SK-N-SH treated with all-trans-retinoic acid at 6 μM for 48 hours (cell line): Measurements from ENCODE around the gene GOLGA1.

ENCODE experiments used
- CSDC2 ChIP-seq: fragments of 250-450 bp; sonication (Bioruptor Pico); IDR thresholded peaks from 2 replicates; pipeline ENCODE4 v1.5.0; 2020; ENCODE audit warnings: mild to moderate bottlenecking, moderate library complexity
- ISL1 ChIP-seq: fragments of 250-450 bp; sonication (Bioruptor Pico); IDR thresholded peaks from 2 replicates; pipeline ENCODE4 v2.1.2; 2022; ENCODE audit warnings: mild to moderate bottlenecking, moderate library complexity
- RARB ChIP-seq: fragments of 250-450 bp; sonication (Bioruptor Pico); IDR thresholded peaks from 2 replicates; pipeline ENCODE4 v1.8.0; 2021; ENCODE audit warnings: mild to moderate bottlenecking, moderate library complexity
- TOX ChIP-seq: fragments of 250-450 bp; sonication (Bioruptor Pico); IDR thresholded peaks from 2 replicates; pipeline ENCODE4 v1.8.0; 2021; ENCODE audit warnings: mild to moderate bottlenecking, moderate library complexity, borderline replicate concordance
- ZNF8 ChIP-seq: fragments of 450-650 bp; formaldehyde crosslinking; IDR thresholded peaks from 2 replicates; pipeline ENCODE4 v1.5.0; 2020; ENCODE audit warnings: mild to moderate bottlenecking, moderate library complexity
- TF ChIP-seq, protein P1 (sequence below): fragments of 250-450 bp; sonication (Bioruptor Pico); IDR thresholded peaks from 2 replicates; pipeline ENCODE4 v1.8.0; 2020; ENCODE audit warnings: mild to moderate bottlenecking, moderate library complexity, borderline replicate concordance

DNA sequence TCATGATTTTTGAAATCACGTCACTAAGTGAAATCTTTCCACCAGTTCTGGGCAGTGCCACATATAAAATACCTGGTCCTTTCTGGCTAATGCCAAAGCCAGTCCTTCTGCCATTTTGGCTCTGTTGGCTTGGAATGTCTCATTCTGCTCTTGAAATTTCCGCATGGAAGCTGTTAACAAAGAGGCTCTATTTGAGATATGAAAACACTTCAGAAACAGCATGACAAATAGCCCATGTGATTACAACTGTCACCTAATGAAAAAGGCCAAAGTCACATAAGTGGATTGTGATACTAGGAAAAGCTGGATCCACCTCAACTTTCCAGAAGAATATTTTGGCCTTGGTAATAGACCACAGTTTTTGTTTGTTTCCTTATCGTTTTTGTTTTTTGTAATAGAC, 12.8 kb downstream of the GOLGA1 start:
- TF ChIP-seq TOX (CRISPR knock-in tag) (no peak), ISL1 (CRISPR knock-in tag) (no peak), CSDC2 (no peak), ZNF8 (no peak), RARB (CRISPR knock-in tag) (no peak)
- TF ChIP-seq, protein P1, sequence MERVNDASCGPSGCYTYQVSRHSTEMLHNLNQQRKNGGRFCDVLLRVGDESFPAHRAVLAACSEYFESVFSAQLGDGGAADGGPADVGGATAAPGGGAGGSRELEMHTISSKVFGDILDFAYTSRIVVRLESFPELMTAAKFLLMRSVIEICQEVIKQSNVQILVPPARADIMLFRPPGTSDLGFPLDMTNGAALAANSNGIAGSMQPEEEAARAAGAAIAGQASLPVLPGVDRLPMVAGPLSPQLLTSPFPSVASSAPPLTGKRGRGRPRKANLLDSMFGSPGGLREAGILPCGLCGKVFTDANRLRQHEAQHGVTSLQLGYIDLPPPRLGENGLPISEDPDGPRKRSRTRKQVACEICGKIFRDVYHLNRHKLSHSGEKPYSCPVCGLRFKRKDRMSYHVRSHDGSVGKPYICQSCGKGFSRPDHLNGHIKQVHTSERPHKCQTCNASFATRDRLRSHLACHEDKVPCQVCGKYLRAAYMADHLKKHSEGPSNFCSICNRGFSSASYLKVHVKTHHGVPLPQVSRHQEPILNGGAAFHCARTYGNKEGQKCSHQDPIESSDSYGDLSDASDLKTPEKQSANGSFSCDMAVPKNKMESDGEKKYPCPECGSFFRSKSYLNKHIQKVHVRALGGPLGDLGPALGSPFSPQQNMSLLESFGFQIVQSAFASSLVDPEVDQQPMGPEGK: no peak
